GM21723 (cell line): Measurements from ENCODE around the gene SCUBE1.

Experiments
- ATAC-seq: cut with Tn5 transposase; IDR thresholded peaks from one replicate; pipeline ENCODE4 v1.9.1; 2021; ENCODE audit warnings: mild to moderate bottlenecking, moderate library complexity; ENCODE audit not compliant: unreplicated experiment

The SCUBE1 gene

GRCh38 chr22:43303166-43303565 lies 40.0 kb downstream of the SCUBE1 start:
- no peak for ATAC-seq

DNA sequence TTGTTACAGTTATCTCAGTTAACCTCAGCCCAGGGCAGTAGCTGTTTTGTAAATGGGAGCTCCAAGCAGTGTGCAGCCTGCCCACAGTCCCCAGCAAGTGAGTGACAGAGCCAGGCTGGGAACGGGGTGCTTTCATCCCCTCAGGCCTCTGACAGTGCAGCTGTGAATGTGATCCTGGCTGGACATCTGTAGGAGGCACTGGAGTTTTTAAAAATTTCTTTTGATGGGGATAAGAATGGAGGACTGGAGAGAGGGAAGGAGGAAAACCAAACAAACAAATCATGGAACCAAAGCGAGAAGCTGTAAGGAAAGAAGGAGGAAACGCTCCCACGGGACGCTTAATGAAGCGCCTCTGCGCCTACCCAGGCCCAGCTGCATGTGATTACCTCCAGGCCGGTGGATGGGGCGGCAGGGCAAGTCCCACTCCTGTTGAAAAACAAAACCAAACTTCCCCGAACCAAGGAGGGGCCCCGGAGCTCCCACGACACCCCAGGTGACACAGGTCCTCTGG lies 40.6 kb downstream of the SCUBE1 start:
- ATAC-seq, result no peak

DNA sequence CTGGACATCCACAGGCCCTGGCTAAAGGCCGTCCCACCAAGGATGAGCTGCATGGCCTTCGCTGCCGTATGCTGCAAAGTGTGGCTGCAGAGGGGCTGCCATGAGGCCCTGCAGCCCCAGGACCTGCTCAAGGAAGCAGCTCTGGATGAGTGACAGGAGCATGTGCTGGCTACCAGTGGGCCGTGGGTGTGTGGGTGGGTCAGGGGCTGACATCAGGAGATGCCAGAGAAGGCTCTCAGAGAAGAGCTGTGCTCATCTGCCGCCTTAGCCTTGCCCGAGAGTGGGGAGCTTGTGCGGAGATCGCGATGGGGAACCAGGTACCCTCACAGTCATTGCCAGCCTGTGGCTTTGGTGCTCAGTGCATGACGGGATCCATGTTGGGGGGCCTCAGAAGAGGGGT lies 41.3 kb downstream of the SCUBE1 start:
- ATAC-seq, result no peak

DNA sequence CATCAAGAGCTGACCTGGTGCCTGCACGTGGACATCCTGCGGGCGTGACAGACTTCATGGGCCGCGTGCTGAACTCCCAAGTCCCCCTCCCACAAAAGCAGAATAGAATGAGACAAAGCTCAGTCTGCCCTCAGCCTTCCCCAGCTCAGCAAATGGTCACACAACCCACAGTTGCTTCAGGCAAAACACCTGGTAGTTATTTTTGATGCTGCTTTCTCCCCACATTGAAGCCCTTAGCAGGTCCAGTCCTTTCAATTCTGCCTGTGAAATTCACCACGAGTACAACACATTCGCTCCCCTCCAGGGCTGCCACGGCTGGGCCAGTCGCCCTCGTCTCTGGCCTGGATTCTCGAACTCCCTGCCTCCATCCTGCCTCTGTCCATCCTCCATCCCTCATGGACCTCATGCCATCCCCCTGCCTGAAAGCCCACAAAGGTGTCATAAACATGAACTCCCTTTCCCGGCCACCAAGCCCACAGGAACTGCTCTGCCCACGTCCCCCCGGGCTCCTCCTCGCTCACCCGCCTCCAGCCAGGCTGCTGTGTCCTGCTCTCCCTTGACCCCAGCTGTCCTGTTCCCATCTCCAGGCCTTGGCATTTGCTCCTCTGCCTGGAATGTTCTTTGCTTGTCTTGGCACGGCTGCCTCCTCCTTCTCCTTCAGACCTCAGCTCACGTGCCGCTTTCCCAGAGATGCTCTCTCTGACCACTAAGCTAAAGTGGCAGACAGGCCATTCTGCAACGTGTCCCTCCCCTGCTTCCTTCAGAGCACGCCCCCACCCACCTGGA lies 42.1 kb downstream of the SCUBE1 start:
- no peak for ATAC-seq

GRCh38 chr22:43299736-43300135 lies 43.4 kb downstream of the SCUBE1 start:
- ATAC-seq, result no peak

GRCh38 chr22:43298062-43298801 lies 44.9 kb downstream of the SCUBE1 start:
- no peak for ATAC-seq

- ATAC-seq, result no peak
Observed at GRCh38 chr22:43297270-43298061, 45.7 kb downstream of the SCUBE1 start.

- ATAC-seq, result no peak
Observed at GRCh38 chr22:43296276-43296902, 46.8 kb downstream of the SCUBE1 start.

DNA sequence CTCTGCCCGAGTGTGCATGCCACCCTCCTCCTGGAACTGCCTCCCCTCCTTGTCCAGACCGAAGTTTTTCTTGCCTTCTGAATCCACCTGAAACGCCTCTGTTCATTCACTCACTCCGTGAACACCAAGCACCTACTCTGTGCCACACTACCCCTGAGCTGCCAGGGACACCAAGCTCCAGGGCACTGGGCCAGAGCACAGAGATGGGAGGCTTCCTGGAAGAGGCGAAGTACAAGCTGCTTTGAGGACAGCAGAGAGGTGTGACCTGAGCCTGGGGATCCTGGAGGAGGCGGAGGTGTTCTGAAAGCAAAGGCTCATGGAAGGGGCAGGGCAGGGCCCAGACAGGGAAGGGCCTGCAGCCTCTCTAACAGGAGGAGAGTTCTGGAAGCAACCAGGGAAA lies 47.5 kb downstream of the SCUBE1 start:
- no peak for ATAC-seq

DNA sequence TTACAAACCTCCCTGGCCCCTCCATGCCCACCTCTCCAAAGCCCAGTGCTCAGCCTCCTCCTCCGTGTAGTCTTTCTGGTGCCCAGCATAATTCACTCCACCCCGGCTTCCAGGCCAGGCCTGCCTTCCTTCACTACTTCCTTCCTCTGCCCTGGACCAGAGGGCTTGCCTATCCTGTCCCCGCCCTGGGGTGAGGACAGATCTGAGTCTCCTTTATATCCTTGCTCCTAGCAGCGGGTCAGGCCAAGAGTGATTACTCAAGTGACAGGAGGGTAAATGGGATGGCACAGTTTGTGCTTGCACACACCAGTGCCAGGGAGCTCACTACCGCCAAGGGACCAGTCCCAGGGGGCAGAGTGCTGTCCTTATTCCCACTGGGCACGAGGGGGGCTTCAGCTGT lies 48.0 kb downstream of the SCUBE1 start:
- ATAC-seq, result no peak

DNA sequence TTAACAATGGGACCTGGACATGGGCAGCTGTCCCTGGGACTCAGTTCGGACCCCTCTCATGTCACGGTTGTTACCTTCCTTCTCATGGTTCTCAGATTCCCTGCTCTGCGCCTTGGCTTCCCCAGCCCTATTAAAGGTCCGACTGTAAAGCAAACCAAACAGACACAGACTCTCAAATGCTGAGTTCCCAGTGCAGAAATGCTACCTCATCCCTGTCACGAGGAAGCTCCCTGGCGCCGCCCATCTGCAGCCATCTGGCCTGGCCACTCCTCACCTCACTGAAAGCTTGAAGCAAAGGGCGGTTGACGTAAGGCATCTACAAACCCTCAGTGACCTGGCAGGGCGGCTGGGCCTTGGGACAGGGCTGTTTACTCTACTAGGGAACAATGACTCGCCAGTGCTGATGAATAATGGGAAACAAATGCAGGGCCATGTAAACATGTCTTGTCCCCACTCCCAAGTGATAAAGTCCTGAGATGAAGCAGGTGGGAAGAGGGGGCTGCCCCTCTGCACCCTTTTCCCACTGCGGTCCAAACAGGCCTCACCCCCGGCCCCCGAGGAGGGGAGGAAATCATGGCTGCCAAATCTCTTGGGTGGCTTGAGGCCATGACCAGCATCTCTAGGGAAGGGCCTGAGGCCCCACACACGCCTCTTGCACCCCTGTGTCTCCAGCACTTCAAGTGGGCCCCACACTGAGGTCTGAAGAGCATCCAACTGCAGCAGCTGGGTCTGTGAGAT lies 49.3 kb downstream of the SCUBE1 start:
- ATAC-seq, result no peak

DNA sequence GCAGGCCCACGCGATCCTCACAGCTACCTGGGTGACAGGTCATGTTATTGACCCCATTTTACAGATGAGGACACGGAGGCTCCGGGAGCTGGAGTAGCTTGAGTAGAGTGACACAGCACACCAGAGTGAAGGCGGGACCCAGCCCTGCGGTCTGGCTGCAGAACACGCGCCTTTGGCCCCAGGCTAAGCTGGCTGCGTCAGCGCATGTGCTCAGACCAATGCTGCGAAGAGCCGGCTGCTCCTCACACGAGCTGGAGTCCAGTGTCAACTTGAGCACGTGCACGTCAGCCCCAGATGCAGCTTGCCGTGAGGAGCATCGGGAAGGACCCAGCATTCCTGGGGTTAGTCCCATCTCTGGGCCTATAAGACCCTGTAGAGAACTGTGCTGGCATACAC lies 49.9 kb downstream of the SCUBE1 start:
- ATAC-seq, result no peak

DNA sequence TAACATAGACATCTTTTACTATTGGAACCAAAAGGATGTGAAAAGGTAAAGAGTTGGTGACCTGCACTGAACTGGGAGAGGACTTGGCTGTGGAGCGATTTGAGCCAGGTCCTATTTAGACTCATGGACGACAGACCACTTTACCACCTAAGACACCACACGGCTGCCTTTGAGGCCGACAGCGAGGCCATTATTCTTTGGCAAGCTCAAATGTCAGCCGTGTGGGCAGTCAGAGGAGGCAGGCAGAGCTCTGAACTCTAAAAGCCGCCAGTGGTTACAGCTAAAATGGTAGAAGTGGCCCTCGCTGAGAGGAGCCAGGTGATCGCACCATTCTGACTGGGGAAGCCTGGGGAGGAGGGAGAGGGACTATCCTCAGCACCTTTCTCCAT lies 50.5 kb downstream of the SCUBE1 start:
- ATAC-seq, result no peak

GRCh38 chr22:43291381-43291780 lies 51.8 kb downstream of the SCUBE1 start:
- no peak for ATAC-seq

DNA sequence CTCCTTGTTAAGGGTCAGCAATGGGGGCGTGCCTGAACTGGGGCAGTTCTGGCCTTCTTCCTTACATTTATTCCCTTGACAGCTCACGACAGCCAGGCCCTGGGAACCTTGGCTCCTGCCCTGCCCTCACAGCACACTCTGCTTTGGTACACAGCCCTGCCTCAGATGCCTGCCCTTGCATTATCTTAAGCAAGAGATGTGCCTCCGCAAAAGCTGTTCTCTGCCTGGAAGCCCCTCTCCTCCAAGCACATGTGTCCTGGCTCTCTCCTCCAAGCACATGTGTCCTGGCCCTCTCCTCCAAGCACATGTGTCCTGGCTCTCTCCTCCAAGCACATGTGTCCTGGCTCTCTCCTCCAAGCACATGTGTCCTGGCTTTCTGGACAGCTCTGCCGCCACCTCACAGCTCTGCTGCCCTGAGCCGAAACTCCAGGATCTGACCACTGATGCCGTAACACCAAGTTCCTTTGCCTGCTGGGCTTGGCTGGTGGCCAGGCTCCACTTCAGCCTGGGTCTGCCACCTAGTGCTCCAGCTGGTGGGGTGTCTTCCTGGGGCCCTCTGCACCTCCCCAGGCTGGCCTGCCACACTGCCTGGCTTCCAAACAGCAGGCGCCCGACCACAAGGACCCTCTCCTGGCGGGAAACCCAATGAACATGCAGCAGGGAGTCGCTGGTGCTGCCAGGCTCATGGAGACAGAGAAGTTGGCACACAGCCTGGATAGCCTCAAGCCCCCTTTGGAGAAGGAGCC lies 53.0 kb downstream of the SCUBE1 start:
- no peak for ATAC-seq

- no peak for ATAC-seq
Observed at GRCh38 chr22:43289531-43289963, 53.6 kb downstream of the SCUBE1 start.

GRCh38 chr22:43288807-43289420 lies 54.3 kb downstream of the SCUBE1 start:
- no peak for ATAC-seq

DNA sequence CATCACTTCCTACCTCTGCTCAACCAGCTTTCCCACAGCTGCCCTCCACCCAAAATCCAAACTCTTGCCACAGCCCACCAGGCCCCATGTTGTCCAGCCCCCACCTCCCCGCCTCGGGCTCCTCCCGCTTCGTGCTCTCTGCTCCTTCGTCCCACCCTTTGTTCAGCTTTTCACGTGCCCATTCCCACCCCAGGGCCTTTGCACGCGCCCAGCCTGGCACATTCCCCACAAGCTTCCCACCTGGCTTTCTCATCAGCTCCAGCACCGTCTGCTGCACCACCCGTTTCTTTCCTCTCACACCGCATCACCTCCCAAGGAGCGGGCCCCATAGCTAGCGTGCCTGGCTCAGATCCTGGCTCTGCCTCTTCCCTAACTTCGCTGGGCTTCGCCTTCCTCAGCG lies 54.8 kb downstream of the SCUBE1 start:
- no peak for ATAC-seq

DNA sequence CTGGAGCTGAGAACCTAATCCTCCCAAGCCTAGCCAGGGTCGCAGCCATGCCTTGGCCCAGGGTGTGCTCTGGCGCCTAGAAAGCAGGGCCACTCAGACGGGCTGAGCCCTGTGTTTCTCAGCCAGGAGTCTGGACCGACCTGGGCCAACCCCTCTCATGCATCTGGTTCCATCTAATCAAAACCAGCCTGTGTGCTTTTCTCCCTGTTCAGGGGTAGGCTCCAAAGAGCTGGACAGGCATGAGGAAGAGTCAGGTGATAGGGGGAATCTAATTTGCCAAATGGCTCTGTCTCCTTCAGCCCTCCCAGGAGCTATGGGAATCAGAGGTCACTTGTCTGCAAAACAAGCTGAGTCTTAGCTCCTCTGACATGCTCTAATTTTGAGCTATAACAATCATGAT lies 55.7 kb downstream of the SCUBE1 start:
- no peak for ATAC-seq
